Heart right ventricle (tissue), 16 donors: ENCODE results near the gene TEX9. TPM values are rescaled to one million over a fixed set of nuclear protein-coding genes. Genes with fewer than 3 reads are reported as not detected.
"Not testable (repeated sequence)": the region's sequence is repeated elsewhere in the genome, so short reads cannot be mapped to it uniquely, and the experiment has no call there.

ENCODE experiments used
- ATAC-seq, 8 donors: fragments of 200-7000 bp; cut with Tn5 transposase; one replicate each; pipeline ENCODE4 v1.9.1; 2020; ENCODE audit warnings: mild to moderate bottlenecking in 8 of 8, moderate library complexity in 8 of 8, moderate number of reproducible peaks in 1 of 8
- DNase-seq, 2 donors: peaks; one replicate each; pipeline ENCODE4 v3.0.0-alpha.2; 2020
- H3K27ac ChIP-seq, 10 donors: fragments of 200-600 bp; sonication (generic) in 2 of 10; one replicate each; pipeline versions ENCODE4 v1.5.0 to v1.8.0; 2020 to 2022; ENCODE audit warnings: mild to moderate bottlenecking in 3 of 10
- H3K27me3 ChIP-seq, 7 donors: fragments of 200-600 bp; one replicate each; pipeline ENCODE4 v1.8.0; 2021 to 2022; ENCODE audit warnings: mild to moderate bottlenecking in 2 of 7
- H3K36me3 ChIP-seq, 9 donors: fragments of 200-600 bp; sonication (generic) in 1 of 9; one replicate each; pipeline versions ENCODE4 v1.5.0 to v1.8.0; 2020 to 2022; ENCODE audit warnings: mild to moderate bottlenecking in 2 of 9
- H3K4me1 ChIP-seq, 9 donors: fragments of 200-600 bp; sonication (generic) in 1 of 9; one replicate each; pipeline versions ENCODE4 v1.5.0 to v1.8.0; 2020 to 2022; ENCODE audit warnings: mild to moderate bottlenecking in 4 of 9
- H3K4me3 ChIP-seq, 10 donors: fragments of 200-600 bp; sonication (generic) in 2 of 10; one replicate each; pipeline versions ENCODE4 v1.5.0 to v1.8.0; 2020 to 2022; ENCODE audit warnings: mild to moderate bottlenecking in 7 of 10, moderate library complexity in 2 of 10
- H3K9me3 ChIP-seq, 11 donors: fragments of 200-600 bp in 10 of 11; sonication (generic) in 2 of 11; one replicate each; pipeline versions ENCODE4 v1.5.0 to v1.8.0; 2013 to 2022; ENCODE audit warnings: mild to moderate bottlenecking in 2 of 11, control low read depth in 1 of 11, moderate library complexity in 1 of 11
- CTCF ChIP-seq, 9 donors: fragments of 200-600 bp; sonication (generic) in 2 of 9; IDR thresholded peaks; one replicate each; pipeline versions ENCODE4 v1.5.0 to v1.8.0; 2021 to 2022; ENCODE audit warnings: antibody characterized with exemption in 9 of 9, mild to moderate bottlenecking in 5 of 9, moderate library complexity in 1 of 9
- WGBS, 2 donors: extraction: QIAGEN DNeasy Blood & Tissue Kit; methylation state at CpG; one replicate each; pipeline ENCODE4 v1.1.7; 2013; ENCODE audit warnings: inconsistent platforms in 1 of 2; 5-methylcytosine and 5-hydroxymethylcytosine counted together
- intact Hi-C, 10 donors: fragments of 100-400 bp; cut with DNase I; formaldehyde crosslinking; loops; one replicate each; pipeline versions ENCODE4 v1.11.1 to v1.14.2; 2022
- polyA plus RNA-seq, 2 donors: library from polyadenylated mRNA; stranded (reverse); fragments of 200-250 nt; gene quantifications; one replicate each; pipeline ENCODE4 v1.2.3, GENCODE V29; 2013
- total RNA-seq, 10 donors: library from RNA; stranded (reverse); fragmentation: NEBNext Ultra II Directional in 3 of 10; extraction: Animal tissue kit (Norgen Biotek cat#: 25700) in 3 of 10; gene quantifications; one replicate each; pipeline versions ENCODE4 v1.2.1 to v1.2.4, GENCODE V29; 2021 to 2023
- donor health status: Arrhythmogenic right ventricular cardiomyopathy.
- donor health status: ischemic (EF 13 %, LVEDD 7.1; RV severe dilation, severe dysfunction).
- donor health status: healthy with polysubstance abuse.
- donor health status: DM: no; HTN: yes; CAD: no.
- donor health status: DM: no; HTN: no; CAD: no.
- donor health status: ischemic (EF 25% LVEDD 6.9; RV normal size, moderate dysfunction).
- donor health status: ischemic (EF 25% LVEDD 5.7; RV mildly dilated, moderate dysfunction).
- donor health status: healthy.
- donor health status: DM: yes; HTN: yes; CAD: no.
- donor health status: Ischemic cardiomyopathy.
- donor health status: ischemic (EF 35%, LVEDD 5.7; RV mildly dilated, moderate dysfunction).
- donor health status: nonischemic (EF 11% LVEDD 7.7; RV severe dilation, severe dysfunction).
- donor health status: DM: yes; HTN: yes; CAD: no.
- donor health status: PGD.
- donor health status: ischemic (EF 29% LVEDD 5.4; RV normal size, mild dysfunction).
- donor health status: nonischemic (EF 23%, LVEDD 6.1; RV moderate dilation, normal function).

Gene TEX9
- total and polyA plus RNA-seq, 12 donors, result 0.19 to 1.7 (median 0.55) TPM

DNA sequence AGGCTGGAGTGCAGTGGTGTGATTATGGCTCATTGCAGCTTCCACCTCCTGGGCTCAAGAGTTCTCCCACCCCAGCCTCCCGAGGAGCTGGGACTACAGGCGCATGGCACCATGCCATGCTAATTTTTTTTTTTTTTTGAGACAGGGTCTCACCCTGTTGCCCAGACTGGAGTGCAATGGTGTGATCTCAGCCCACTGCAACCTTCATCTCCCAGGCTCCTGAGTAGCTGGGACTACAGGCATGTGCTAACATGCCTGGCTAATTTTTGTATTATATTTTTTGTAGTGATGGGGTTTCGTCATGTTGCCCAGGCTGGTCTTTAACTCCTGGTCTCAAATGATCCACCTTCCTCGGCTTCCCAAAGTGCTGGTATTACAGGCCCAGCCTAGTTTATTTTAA is 4.0 kb downstream of the TEX9 start:
- Histone ChIP-seq H3K27ac (no peak overlapping the region), H3K4me3 (no peak overlapping the region), H3K27me3 (peaks cover 0 to 10% (median 0%) of the 10 kb centered on the region in 7 donors), H3K36me3 (no peaks in the 10 kb centered on the region), H3K4me1 (peaks cover 0 to 15% (median 10%) of the 10 kb centered on the region in 9 donors), H3K9me3 (no peaks in the 10 kb centered on the region)
- no peak for TF ChIP-seq CTCF (IDR thresholded peaks at IDR 0.05)
- WGBS, 2 donors, result 87 to 88% methylated on average over 4 of the region's 4 CpGs
- DNase-seq (no peak), ATAC-seq (no peak)
- intact Hi-C loops, result no loop called here

GRCh38 chr15:56371495-56372147 is 6.4 kb downstream of the TEX9 start:
- WGBS, 2 donors, result 73 to 84% methylated on average over 2 of the region's 2 CpGs
- no peak overlapping the region for H3K4me3 ChIP-seq
- H3K27me3 ChIP-seq, result peaks cover 0 to 5% (median 0%) of the 10 kb centered on the region in 7 donors
- TF ChIP-seq CTCF (IDR thresholded peaks at IDR 0.05), result no peak
- intact Hi-C loops, result no loop called here
- H3K4me1 ChIP-seq, result no peaks in the 10 kb centered on the region
- no peaks in the 10 kb centered on the region for H3K36me3 ChIP-seq
- no peak for DNase-seq
- no peak for ATAC-seq
- H3K9me3 ChIP-seq, result peaks cover 0 to 2% (median 0%) of the 10 kb centered on the region in 11 donors
- H3K27ac ChIP-seq, result no peak overlapping the region

GRCh38 chr15:56374693-56375092 is 9.5 kb downstream of the TEX9 start:
- intact Hi-C loops, H3K36me3 ChIP-seq, DNase-seq, H3K4me3 ChIP-seq, H3K4me1 ChIP-seq, H3K27ac ChIP-seq, H3K27me3 ChIP-seq, ATAC-seq: not testable (repeated sequence)
- peaks cover 0 to 25% (median 2%) of the 10 kb centered on the region in 11 donors for H3K9me3 ChIP-seq
- WGBS, 2 donors, result 94 to 99% methylated on average over 2 of the region's 2 CpGs

DNA sequence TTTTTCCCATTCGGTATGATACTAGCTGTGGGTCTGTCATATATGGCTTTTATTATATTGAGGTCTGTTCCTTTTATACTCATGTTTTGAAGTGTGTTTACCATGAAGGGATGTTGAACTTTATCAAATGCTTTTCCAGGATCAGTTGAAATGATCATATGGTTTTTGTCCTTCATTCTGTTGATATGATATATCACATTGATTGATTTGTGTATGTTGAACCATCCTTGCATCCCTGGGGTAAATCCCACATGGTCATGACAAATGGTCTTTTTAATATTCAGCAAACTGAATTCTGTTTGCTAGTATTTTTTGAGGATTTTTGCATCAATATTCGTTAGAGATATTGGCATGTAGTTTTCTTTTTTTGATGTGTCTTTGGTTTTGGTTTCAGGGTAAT is 12.6 kb downstream of the TEX9 start:
- not testable (repeated sequence) for H3K27ac ChIP-seq
- 92 to 94% methylated on average over 2 of the region's 2 CpGs for WGBS, 2 donors

DNA sequence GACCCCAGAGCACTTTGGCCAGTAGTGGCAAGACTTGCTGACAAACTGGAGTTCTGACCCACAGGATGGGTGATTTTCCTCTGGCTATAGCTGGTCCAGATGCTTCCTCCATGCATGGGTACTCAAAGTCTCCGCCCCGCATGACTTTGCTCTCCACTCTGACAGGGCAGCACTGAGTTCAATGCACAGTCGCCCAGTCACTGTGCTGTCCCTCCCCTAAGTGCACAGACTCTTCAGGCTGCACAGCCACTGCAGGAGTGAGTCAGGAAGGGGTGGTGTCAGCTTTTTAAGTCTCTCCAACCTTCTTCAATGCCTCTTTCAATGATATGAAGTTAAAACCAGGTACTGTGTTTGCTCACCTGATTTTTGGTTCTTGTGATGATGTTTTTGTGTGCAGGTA is 17.8 kb downstream of the TEX9 start:
- H3K27ac ChIP-seq, result no peak overlapping the region
- H3K36me3 ChIP-seq, result no peaks in the 10 kb centered on the region
- DNase-seq (no peak), ATAC-seq (no peak)
- H3K27me3 ChIP-seq, result no peaks in the 10 kb centered on the region
- 92 to 93% methylated on average over 3 of the region's 3 CpGs for WGBS, 2 donors
- H3K9me3 ChIP-seq, result peaks cover 0 to 38% (median 6%) of the 10 kb centered on the region in 11 donors
- H3K4me3 ChIP-seq, result no peak overlapping the region
- intact Hi-C loops, result no loop called here
- TF ChIP-seq CTCF (IDR thresholded peaks at IDR 0.05), result no peak
- no peaks in the 10 kb centered on the region for H3K4me1 ChIP-seq

More for the DNA sequence above, 12.6 kb downstream of the TEX9 start:
- H3K4me3 ChIP-seq, intact Hi-C loops, H3K4me1 ChIP-seq, H3K36me3 ChIP-seq, DNase-seq, ATAC-seq, H3K27me3 ChIP-seq: not testable (repeated sequence)
- peaks cover 0 to 44% (median 6%) of the 10 kb centered on the region in 11 donors for H3K9me3 ChIP-seq
